Karpas-422 (cell line): Measurements from ENCODE around the gene AZGP1. TPM values are rescaled to one million over a fixed set of nuclear protein-coding genes. Genes with fewer than 3 reads are reported as not detected.
"Not testable (repeated sequence)": the region's sequence is repeated elsewhere in the genome, so short reads cannot be mapped to it uniquely, and the experiment has no call there.

Source experiments
- DNase-seq: peaks from one replicate; pipeline ENCODE4 v3.0.0-alpha.2; 2015
- H2AFZ ChIP-seq: fragments of 200-600 bp; sonication (generic); 2 replicates; pipeline ENCODE4 v1.6.1; 2014; ENCODE audit warnings: antibody characterized with exemption, low read length, mixed read lengths
- H3K27ac ChIP-seq: fragments of 200-600 bp; sonication (generic); 2 replicates; pipeline ENCODE4 v1.5.1; 2014; ENCODE audit warnings: mild to moderate bottlenecking, low read length, moderate library complexity
- H3K27me3 ChIP-seq: fragments of 200-600 bp; sonication (generic); 2 replicates; pipeline ENCODE4 v1.6.1; 2014; ENCODE audit warnings: low read length, mixed read lengths
- H3K36me3 ChIP-seq: fragments of 200-600 bp; sonication (generic); 2 replicates; pipeline ENCODE4 v1.6.1; 2014; ENCODE audit warnings: low read length, mixed read lengths; ENCODE audit not compliant: insufficient read depth
- H3K4me1 ChIP-seq: fragments of 200-600 bp; sonication (generic); 2 replicates; pipeline ENCODE4 v1.6.1; 2014; ENCODE audit warnings: mild to moderate bottlenecking, low read length, mixed read lengths
- H3K4me2 ChIP-seq: fragments of 200-600 bp; sonication (generic); 2 replicates; pipeline ENCODE4 v1.6.1; 2014; ENCODE audit warnings: low read length, low read depth, mild to moderate bottlenecking; ENCODE audit not compliant: poor library complexity, severe bottlenecking
- H3K4me3 ChIP-seq: fragments of 200-600 bp; sonication (generic); 2 replicates; pipeline ENCODE4 v1.5.1; 2014; ENCODE audit warnings: mild to moderate bottlenecking, antibody characterized with exemption, low read length, mixed read lengths
- H3K79me2 ChIP-seq: fragments of 200-600 bp; sonication (generic); 2 replicates; pipeline ENCODE4 v1.6.1; 2014; ENCODE audit warnings: mild to moderate bottlenecking, low read length, mixed read lengths
- H3K9ac ChIP-seq: fragments of 200-600 bp; sonication (generic); 2 replicates; pipeline ENCODE4 v1.6.0; 2014; ENCODE audit warnings: low read length
- H3K9me2 ChIP-seq: fragments of 200-600 bp; sonication (generic), shearing (Covaris generic); replicated peaks from 2 replicates; pipeline ENCODE4 v1.6.0; 2014; ENCODE audit warnings: mild to moderate bottlenecking, low read length, moderate library complexity; ENCODE audit not compliant: insufficient read depth
- H3K9me3 ChIP-seq: fragments of 300-700, 200-600 bp; sonication (generic); 2 replicates; pipeline ENCODE4 v1.6.1; 2014; ENCODE audit warnings: low read length, mixed read lengths
- H4K20me1 ChIP-seq: fragments of 200-600 bp; sonication (generic); 2 replicates; pipeline ENCODE4 v1.6.1; 2014; ENCODE audit warnings: mild to moderate bottlenecking, antibody characterized with exemption, low read length, low read depth; ENCODE audit not compliant: insufficient read depth
- total RNA-seq: library from RNA; depleted of rRNA; stranded (reverse); fragments of >200 nt; shearing (Covaris generic); gene quantifications from 2 replicates; pipeline ENCODE4 v1.2.3, GENCODE V29; 2014; ENCODE audit warnings: low replicate concordance

Gene AZGP1
- total RNA-seq, 1 experiment from 2014 or later, result 2.0 TPM

DNA sequence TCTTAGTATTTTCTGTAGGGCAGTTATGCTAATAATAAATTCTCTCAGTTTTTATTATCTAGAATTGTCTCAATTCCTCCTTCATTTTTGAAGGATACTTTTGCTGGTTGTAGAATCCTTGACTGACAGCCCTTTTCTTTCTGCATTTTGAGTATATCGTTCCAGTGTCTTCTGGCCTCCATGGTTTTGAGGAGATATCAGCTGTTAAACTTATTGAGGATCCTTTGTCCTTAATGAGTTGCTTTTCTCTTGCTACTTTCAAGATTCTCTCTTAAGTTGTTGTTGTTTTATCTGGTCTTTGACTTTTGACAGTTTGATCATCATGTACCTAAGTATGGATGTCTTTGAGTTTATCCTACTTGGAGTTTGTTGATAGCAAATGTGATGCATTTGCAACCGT lies 37.5 kb downstream of the AZGP1 start:
- DNase-seq, result no peak
- Histone ChIP-seq H2AFZ (no peak overlapping the region), H3K27me3 (no peaks in the 10 kb centered on the region), H3K4me2 (no peak overlapping the region), H3K4me3 (no peak overlapping the region), H3K79me2 (no peaks in the 10 kb centered on the region), H3K9me3 (no peaks in the 10 kb centered on the region), H3K9ac (no peak overlapping the region), H3K9me2 (no peaks in the 10 kb centered on the region), H3K36me3 (no peaks in the 10 kb centered on the region), H4K20me1 (no peaks in the 10 kb centered on the region), H3K27ac (no peak overlapping the region), H3K4me1 (peaks cover 14% of the 10 kb centered on the region)

GRCh38 chr7:99935009-99935408 lies 40.8 kb downstream of the AZGP1 start:
- H3K4me3 ChIP-seq, H3K79me2 ChIP-seq, H3K9me3 ChIP-seq, H3K36me3 ChIP-seq, H3K27me3 ChIP-seq, H4K20me1 ChIP-seq, H3K27ac ChIP-seq, H3K9ac ChIP-seq, H3K9me2 ChIP-seq: not testable (repeated sequence)
- Histone ChIP-seq H3K4me1 (peaks cover 13% of the 10 kb centered on the region), H2AFZ (peak overlapping the region; percentile 1; the same call in 1 of the 2 replicates), H3K4me2 (peak overlapping the region; percentile 24)
- DNase-seq, result peak; percentile 61

DNA sequence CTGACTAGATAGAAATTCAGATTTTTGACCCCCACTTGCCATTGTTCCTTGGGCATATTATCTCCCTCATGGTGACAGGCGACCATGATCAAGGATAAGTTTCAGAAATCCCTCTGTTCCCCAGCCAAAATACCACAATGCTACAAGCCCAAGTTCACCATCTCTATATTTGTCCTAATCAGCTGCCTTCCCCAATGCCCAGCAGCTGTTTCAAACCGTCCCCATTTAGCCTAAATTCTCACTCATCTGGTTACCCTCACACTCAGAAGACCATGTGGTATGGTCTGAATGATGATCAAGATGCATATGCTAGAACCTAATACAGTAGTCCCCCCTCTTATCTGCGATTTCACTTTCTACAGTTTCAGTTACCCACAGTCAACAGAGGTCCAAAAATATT lies 45.5 kb downstream of the AZGP1 start:
- no peak overlapping the region for H3K27ac ChIP-seq
- no peak overlapping the region for H2AFZ ChIP-seq
- no peak for DNase-seq
- H3K4me2 ChIP-seq, result no peak overlapping the region
- no peak overlapping the region for H3K4me3 ChIP-seq
- H3K9ac ChIP-seq, result no peak overlapping the region
- H3K9me2 ChIP-seq, result no peaks in the 10 kb centered on the region
- H3K36me3 ChIP-seq, result no peaks in the 10 kb centered on the region
- H3K4me1 ChIP-seq, result peaks cover 23% of the 10 kb centered on the region
- H3K9me3 ChIP-seq, result no peaks in the 10 kb centered on the region
- H4K20me1 ChIP-seq, result no peaks in the 10 kb centered on the region
- no peaks in the 10 kb centered on the region for H3K27me3 ChIP-seq
- H3K79me2 ChIP-seq, result no peaks in the 10 kb centered on the region

- Histone ChIP-seq H3K79me2 (no peaks in the 10 kb centered on the region), H3K36me3 (no peaks in the 10 kb centered on the region), H3K4me1 (peaks cover 16% of the 10 kb centered on the region), H3K9me3 (no peaks in the 10 kb centered on the region), H3K9ac (no peak overlapping the region), H3K4me2 (peak overlapping the region; percentile 61), H4K20me1 (no peaks in the 10 kb centered on the region), H2AFZ (peak overlapping the region; percentile 18; the same call in 1 of the 2 replicates), H3K4me3 (peak overlapping the region; percentile 38; the same call in 1 of the 2 replicates), H3K9me2 (no peaks in the 10 kb centered on the region), H3K27me3 (no peaks in the 10 kb centered on the region), H3K27ac (no peak overlapping the region)
- no peak for DNase-seq
Measured at GRCh38 chr7:99929730-99930053, 46.1 kb downstream of the AZGP1 start.

GRCh38 chr7:99928994-99929729 lies 46.7 kb downstream of the AZGP1 start, which contains the start of gene GJC3:
GJC3 (minus strand) TSS chr7:99929620; CDS start chr7:99929620, 0 bp downstream.
- H4K20me1 ChIP-seq, result no peaks in the 10 kb centered on the region
- H3K4me1 ChIP-seq, result peaks cover 12% of the 10 kb centered on the region
- H3K4me3 ChIP-seq, result peak within 1 kb of the TSS; percentile 38; the same call in 1 of the 2 replicates
- H3K79me2 ChIP-seq, result no peaks in the 10 kb centered on the region
- no peak within 1 kb of the TSS for H3K27ac ChIP-seq
- peak within 1 kb of the TSS; percentile 23; the same call in 1 of the 2 replicates for H3K9ac ChIP-seq
- H3K36me3 ChIP-seq, result no peaks in the 10 kb centered on the region
- H3K9me2 ChIP-seq, result no peaks in the 10 kb centered on the region
- DNase-seq, result peak; percentile 51
- H3K4me2 ChIP-seq, result peak within 1 kb of the TSS; percentile 61
- no peaks in the 10 kb centered on the region for H3K27me3 ChIP-seq
- peak within 1 kb of the TSS; percentile 18; the same call in 1 of the 2 replicates for H2AFZ ChIP-seq
- no peaks in the 10 kb centered on the region for H3K9me3 ChIP-seq

DNA sequence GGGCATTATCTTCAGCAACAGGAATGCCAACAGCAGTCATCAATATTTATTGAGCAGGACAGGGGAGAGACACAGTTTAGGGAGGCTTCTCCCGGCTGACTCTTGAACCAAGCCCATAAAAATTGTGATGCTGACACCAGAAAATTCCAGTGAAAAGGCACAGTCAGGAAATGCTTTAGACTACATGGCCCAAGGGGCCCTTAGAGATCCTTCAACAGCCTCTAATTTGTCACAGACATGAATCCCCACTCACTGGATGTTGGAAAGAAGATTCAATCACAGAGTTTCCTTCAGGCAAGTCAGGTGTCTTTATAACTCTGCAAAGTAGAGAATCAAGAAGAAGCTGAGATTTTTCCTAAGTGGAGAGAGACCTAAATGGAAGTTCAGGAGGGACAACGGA lies 47.6 kb downstream of the AZGP1 start:
- no peak for DNase-seq
- Histone ChIP-seq H2AFZ (no peak overlapping the region), H3K4me2 (no peak overlapping the region), H3K9me3 (no peaks in the 10 kb centered on the region), H3K9me2 (no peaks in the 10 kb centered on the region), H3K79me2 (no peaks in the 10 kb centered on the region), H3K27ac (no peak overlapping the region), H3K4me3 (no peak overlapping the region), H3K27me3 (no peaks in the 10 kb centered on the region), H4K20me1 (no peaks in the 10 kb centered on the region), H3K4me1 (peaks cover 12% of the 10 kb centered on the region), H3K9ac (no peak overlapping the region), H3K36me3 (no peaks in the 10 kb centered on the region)

GRCh38 chr7:99927536-99927935 lies 48.3 kb downstream of the AZGP1 start:
- Histone ChIP-seq H3K4me1 (peaks cover 12% of the 10 kb centered on the region), H4K20me1 (no peaks in the 10 kb centered on the region), H3K36me3 (no peaks in the 10 kb centered on the region), H3K4me2 (no peak overlapping the region), H2AFZ (no peak overlapping the region), H3K9me3 (no peaks in the 10 kb centered on the region), H3K79me2 (no peaks in the 10 kb centered on the region), H3K4me3 (no peak overlapping the region), H3K27ac (no peak overlapping the region), H3K27me3 (no peaks in the 10 kb centered on the region), H3K9me2 (no peaks in the 10 kb centered on the region), H3K9ac (no peak overlapping the region)
- no peak for DNase-seq

GRCh38 chr7:99926321-99926720 lies 49.5 kb downstream of the AZGP1 start:
- Histone ChIP-seq H3K4me3 (no peak overlapping the region), H3K9me2 (no peaks in the 10 kb centered on the region), H3K27ac (no peak overlapping the region), H2AFZ (no peak overlapping the region), H3K79me2 (no peaks in the 10 kb centered on the region), H3K27me3 (no peaks in the 10 kb centered on the region), H3K4me1 (peaks cover 12% of the 10 kb centered on the region), H4K20me1 (no peaks in the 10 kb centered on the region), H3K9ac (no peak overlapping the region), H3K4me2 (no peak overlapping the region), H3K36me3 (no peaks in the 10 kb centered on the region), H3K9me3 (no peaks in the 10 kb centered on the region)
- DNase-seq, result no peak
